ENCODE data around the gene NAT14. TPM values are rescaled to one million over a fixed set of nuclear protein-coding genes. Genes with fewer than 3 reads are reported as not detected.
A peak's percentile ranks its signal among the peaks of the same experiment; 100 is the strongest.

NAT14 gene
- total RNA-seq, 1 experiment from 2014 or later, result 93.1 TPM

GRCh38 chr19:55461259-55461973, 23.6 kb upstream of the NAT14 start, which contains the start of gene ISOC2:
Gene ISOC2 (minus strand): TSS chr19:55461642. CDS start chr19:55456486, 5,156 bp downstream.
- TF ChIP-seq SIN3A (IDR thresholded peaks at IDR 0.05; ENCODE audit: borderline replicate concordance, insufficient read depth, low read depth, low read length) (peak; percentile 61; the same call in 1 of the 2 replicates), POLR2AphosphoS5 (IDR thresholded peaks at IDR 0.05; ENCODE audit: low read depth, low read length) (peak; percentile 85), TCF7L2 (IDR thresholded peaks at IDR 0.05; ENCODE audit: low read depth, low read length) (peak; percentile 53; the same call in 1 of the 2 replicates)
- TF ChIP-seq, protein P1, sequence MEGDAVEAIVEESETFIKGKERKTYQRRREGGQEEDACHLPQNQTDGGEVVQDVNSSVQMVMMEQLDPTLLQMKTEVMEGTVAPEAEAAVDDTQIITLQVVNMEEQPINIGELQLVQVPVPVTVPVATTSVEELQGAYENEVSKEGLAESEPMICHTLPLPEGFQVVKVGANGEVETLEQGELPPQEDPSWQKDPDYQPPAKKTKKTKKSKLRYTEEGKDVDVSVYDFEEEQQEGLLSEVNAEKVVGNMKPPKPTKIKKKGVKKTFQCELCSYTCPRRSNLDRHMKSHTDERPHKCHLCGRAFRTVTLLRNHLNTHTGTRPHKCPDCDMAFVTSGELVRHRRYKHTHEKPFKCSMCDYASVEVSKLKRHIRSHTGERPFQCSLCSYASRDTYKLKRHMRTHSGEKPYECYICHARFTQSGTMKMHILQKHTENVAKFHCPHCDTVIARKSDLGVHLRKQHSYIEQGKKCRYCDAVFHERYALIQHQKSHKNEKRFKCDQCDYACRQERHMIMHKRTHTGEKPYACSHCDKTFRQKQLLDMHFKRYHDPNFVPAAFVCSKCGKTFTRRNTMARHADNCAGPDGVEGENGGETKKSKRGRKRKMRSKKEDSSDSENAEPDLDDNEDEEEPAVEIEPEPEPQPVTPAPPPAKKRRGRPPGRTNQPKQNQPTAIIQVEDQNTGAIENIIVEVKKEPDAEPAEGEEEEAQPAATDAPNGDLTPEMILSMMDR (IDR thresholded peaks at IDR 0.05), result no peak
- TF ChIP-seq, protein P2, sequence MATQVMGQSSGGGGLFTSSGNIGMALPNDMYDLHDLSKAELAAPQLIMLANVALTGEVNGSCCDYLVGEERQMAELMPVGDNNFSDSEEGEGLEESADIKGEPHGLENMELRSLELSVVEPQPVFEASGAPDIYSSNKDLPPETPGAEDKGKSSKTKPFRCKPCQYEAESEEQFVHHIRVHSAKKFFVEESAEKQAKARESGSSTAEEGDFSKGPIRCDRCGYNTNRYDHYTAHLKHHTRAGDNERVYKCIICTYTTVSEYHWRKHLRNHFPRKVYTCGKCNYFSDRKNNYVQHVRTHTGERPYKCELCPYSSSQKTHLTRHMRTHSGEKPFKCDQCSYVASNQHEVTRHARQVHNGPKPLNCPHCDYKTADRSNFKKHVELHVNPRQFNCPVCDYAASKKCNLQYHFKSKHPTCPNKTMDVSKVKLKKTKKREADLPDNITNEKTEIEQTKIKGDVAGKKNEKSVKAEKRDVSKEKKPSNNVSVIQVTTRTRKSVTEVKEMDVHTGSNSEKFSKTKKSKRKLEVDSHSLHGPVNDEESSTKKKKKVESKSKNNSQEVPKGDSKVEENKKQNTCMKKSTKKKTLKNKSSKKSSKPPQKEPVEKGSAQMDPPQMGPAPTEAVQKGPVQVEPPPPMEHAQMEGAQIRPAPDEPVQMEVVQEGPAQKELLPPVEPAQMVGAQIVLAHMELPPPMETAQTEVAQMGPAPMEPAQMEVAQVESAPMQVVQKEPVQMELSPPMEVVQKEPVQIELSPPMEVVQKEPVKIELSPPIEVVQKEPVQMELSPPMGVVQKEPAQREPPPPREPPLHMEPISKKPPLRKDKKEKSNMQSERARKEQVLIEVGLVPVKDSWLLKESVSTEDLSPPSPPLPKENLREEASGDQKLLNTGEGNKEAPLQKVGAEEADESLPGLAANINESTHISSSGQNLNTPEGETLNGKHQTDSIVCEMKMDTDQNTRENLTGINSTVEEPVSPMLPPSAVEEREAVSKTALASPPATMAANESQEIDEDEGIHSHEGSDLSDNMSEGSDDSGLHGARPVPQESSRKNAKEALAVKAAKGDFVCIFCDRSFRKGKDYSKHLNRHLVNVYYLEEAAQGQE (IDR thresholded peaks at IDR 0.05; ENCODE audit: insufficient read depth in 1 of 2, low read depth in 2 of 2, low read length in 1 of 2), result 0 out of 4 replicates have a peak, but pooled peaks of 1 of the 2 experiments have one; percentile 19
- H3K4me3 ChIP-seq (ENCODE audit: low read depth in 2 of 2, low read length in 2 of 2), result peak within 1 kb of the TSS; percentile 91 to 92
- H3K9me3 ChIP-seq (ENCODE audit: control insufficient read depth, insufficient read depth, low read depth, low read length), result no peaks in the 10 kb centered on the region
- no peaks in the 10 kb centered on the region for H3K27me3 ChIP-seq (ENCODE audit: control insufficient read depth, insufficient read depth, low read length)
- intact Hi-C loops (cut with micrococcal nuclease; ENCODE audit: unreplicated experiment) (no loop called here), in situ Hi-C loops (cut with HindIII; ENCODE audit: low pct_unique_long_range_greater_than_20kb, low sequenced_read_pairs) (no loop called here)
- H3K36me3 ChIP-seq (ENCODE audit: control insufficient read depth, insufficient read depth, low read length), result no peaks in the 10 kb centered on the region
- ChIA-PET POLR2A (interaction anchor here (0.8 to 1.0 kb wide), 3 partner anchors 12 to 47 kb away, joined by 3 to 6 read pairs (median 3); no protein-coding TSS in a partner anchor), CTCF (interaction anchor here (0.6 to 1.3 kb wide), 2 partner anchors 10 to 43 kb away, joined by 3 to 10 read pairs; no protein-coding TSS in a partner anchor)
- ATAC-seq (peak; percentile 96), DNase-seq (ENCODE audit: low read depth, low spot score) (peak; percentile 98)
- H3K27ac ChIP-seq (ENCODE audit: low read length), result peak within 1 kb of the TSS; percentile 92
- H3K4me1 ChIP-seq (ENCODE audit: control insufficient read depth, insufficient read depth, low read length), result peaks cover 15% of the 10 kb centered on the region
- no TSS peak for BruUV-seq (replicated peaks)

DNA sequence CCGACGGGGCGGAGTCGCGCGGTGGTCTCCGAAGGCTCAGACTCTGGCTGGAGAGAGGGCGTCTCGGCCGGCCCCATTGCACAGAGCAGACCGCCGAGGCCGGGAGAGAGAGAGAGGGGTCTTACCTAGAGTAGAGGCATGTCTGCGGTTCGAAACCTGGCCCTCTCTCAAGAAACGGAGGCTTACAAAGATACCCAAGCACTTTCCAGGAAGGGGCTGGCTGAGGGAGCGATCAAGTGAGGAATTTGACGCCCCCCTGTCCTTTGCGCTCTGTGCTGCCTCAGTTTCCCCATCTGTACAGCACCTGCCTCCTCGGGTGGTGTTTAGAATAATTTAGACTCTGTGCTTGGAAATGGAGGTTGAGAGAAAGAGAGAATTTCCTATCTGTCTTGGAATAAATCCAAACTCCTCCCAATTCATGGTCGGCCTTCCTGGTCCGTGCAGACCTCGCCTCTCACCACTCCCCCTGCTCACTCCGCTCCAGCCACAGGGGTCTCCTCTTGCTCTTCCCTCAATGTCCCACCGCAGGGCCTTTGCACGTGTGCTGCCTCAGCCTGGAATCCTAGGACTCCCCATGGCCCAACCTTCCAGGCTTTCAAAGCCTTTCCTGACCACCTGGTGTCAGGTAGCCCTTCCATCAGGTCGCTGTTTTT, 22.9 kb upstream of the NAT14 start:
- TF ChIP-seq POLR2AphosphoS5 (IDR thresholded peaks at IDR 0.05; ENCODE audit: low read depth, low read length), result no peak; the same call in 1 of the 2 replicates
- TF ChIP-seq, protein P2 (IDR thresholded peaks at IDR 0.05; ENCODE audit: insufficient read depth in 1 of 2, low read depth in 2 of 2, low read length in 1 of 2), result no peak
- TF ChIP-seq TCF7L2 (IDR thresholded peaks at IDR 0.05; ENCODE audit: low read depth, low read length), result no peak
- TF ChIP-seq, protein P1 (IDR thresholded peaks at IDR 0.05), result no peak
- TF ChIP-seq SIN3A (IDR thresholded peaks at IDR 0.05; ENCODE audit: borderline replicate concordance, insufficient read depth, low read depth, low read length), result no peak
- Histone ChIP-seq H3K27ac (ENCODE audit: low read length) (peak overlapping the region; percentile 84), H3K27me3 (ENCODE audit: control insufficient read depth, insufficient read depth, low read length) (no peaks in the 10 kb centered on the region), H3K4me3 (ENCODE audit: low read depth in 2 of 2, low read length in 2 of 2) (peak overlapping the region; percentile 79 to 91), H3K9me3 (ENCODE audit: control insufficient read depth, insufficient read depth, low read depth, low read length) (no peaks in the 10 kb centered on the region), H3K4me1 (ENCODE audit: control insufficient read depth, insufficient read depth, low read length) (peaks cover 15% of the 10 kb centered on the region), H3K36me3 (ENCODE audit: control insufficient read depth, insufficient read depth, low read length) (no peaks in the 10 kb centered on the region)
- CTCF ChIA-PET, result interaction anchor here (0.6 to 1.3 kb wide), 2 partner anchors 11 to 42 kb away, joined by 3 to 10 read pairs; no protein-coding TSS in a partner anchor
- POLR2A ChIA-PET, result interaction anchor here (0.8 to 1.0 kb wide), 3 partner anchors 11 to 46 kb away, joined by 3 to 6 read pairs (median 3); no protein-coding TSS in a partner anchor
- intact Hi-C loops (cut with micrococcal nuclease; ENCODE audit: unreplicated experiment) (no loop called here), in situ Hi-C loops (cut with HindIII; ENCODE audit: low pct_unique_long_range_greater_than_20kb, low sequenced_read_pairs) (no loop called here)
- DNase-seq (ENCODE audit: low read depth, low spot score) (no peak), ATAC-seq (no peak)
- BruUV-seq (replicated peaks), result TSS peak; percentile 86

Data from Panc1 (cell line).